ENCODE results near the gene C10orf53.

DNA sequence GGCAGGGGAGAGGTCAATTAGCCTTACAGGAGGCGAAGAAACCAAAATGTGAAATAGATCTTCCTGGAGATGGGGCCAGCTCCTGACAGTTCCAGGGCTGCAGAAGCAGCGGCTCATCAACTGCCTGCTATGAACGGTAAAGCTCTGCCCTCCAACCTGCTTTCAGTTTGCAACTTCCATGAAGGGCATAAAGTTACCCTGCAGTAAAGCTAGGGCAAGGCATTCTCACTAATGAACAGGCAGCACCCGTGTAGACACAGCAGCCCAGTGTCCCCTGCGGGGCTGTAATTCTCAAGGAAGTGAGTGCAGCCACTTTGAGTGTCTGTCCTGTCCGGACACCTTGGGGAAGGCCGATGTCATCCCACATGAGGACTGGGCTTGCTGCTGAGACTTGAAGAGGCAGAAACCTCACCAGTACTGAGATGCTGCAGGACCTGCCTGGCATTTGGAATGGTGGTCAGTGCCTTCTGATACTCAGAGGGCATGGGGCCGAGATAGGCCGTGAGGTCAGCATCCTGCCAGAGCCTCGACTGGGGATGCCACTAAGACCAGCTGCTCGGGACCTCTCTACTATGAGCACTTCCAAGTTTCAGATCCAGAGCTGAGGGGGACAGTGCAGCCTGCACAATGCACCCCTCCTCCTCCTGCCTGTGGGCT lies 26.1 kb upstream of the C10orf53 start:
- TF ChIP-seq CTCF (IDR thresholded peaks at IDR 0.05): no peak
- no peak for TF ChIP-seq ZFP36 (IDR thresholded peaks at IDR 0.05; ENCODE audit: borderline replicate concordance, partially characterized antibody)

Measured in A549 (cell line).